GM23338 (cell line): ENCODE data around the gene CMTM5. TPM values are rescaled to one million over a fixed set of nuclear protein-coding genes. Genes with fewer than 3 reads are reported as not detected.

Experiments
- ATAC-seq: fragments of 200-7000 bp; cut with Tn5 transposase; 3 replicates; pipeline ENCODE4 v1.9.1; 2020
- DNase-seq: peaks from one replicate; pipeline ENCODE4 v3.0.0-alpha.2; 2015; ENCODE audit warnings: low spot score
- H2AFZ ChIP-seq: fragments of 200-600 bp; sonication (generic); 2 replicates; pipeline ENCODE4 v1.8.0; 2016; ENCODE audit warnings: antibody characterized with exemption, mild to moderate bottlenecking, moderate library complexity
- H3F3A ChIP-seq: fragments of 200-600 bp; sonication (generic); replicated peaks from 2 replicates; pipeline ENCODE4 v1.8.0; 2017; ENCODE audit warnings: antibody characterized with exemption, mixed run types, low read depth
- H3K27ac ChIP-seq: fragments of 200-600 bp; sonication (generic); 2 replicates; pipeline ENCODE4 v1.6.1; 2016; ENCODE audit warnings: low read depth
- H3K27me3 ChIP-seq: fragments of 200-600 bp; sonication (generic); 2 replicates; pipeline ENCODE4 v1.8.0; 2016; ENCODE audit warnings: mild to moderate bottlenecking, mixed run types, moderate library complexity; ENCODE audit not compliant: insufficient read depth
- H3K36me3 ChIP-seq: fragments of 200-600 bp; sonication (generic); 2 replicates; pipeline ENCODE4 v1.8.0; 2016; ENCODE audit warnings: mild to moderate bottlenecking; ENCODE audit not compliant: insufficient read depth
- H3K4me1 ChIP-seq: fragments of 200-600 bp; sonication (generic); 2 replicates; pipeline ENCODE4 v1.8.0; 2016; ENCODE audit warnings: mild to moderate bottlenecking, moderate library complexity; ENCODE audit not compliant: insufficient read depth
- H3K4me2 ChIP-seq: fragments of 200-600 bp; sonication (generic); 2 replicates; pipeline ENCODE4 v1.7.1; 2017; ENCODE audit warnings: mixed run types
- H3K4me3 ChIP-seq: fragments of 200-600 bp; sonication (generic); 2 replicates; pipeline ENCODE4 v1.6.1; 2016; ENCODE audit warnings: mixed run types
- H3K79me2 ChIP-seq: fragments of 200-600 bp; sonication (generic); replicated peaks from 2 replicates; pipeline ENCODE4 v1.8.0; 2017; ENCODE audit warnings: mild to moderate bottlenecking; ENCODE audit not compliant: insufficient read depth
- H3K9me2 ChIP-seq: fragments of 200-600 bp; sonication (generic); 2 replicates; pipeline ENCODE4 v1.8.0; 2017; ENCODE audit not compliant: insufficient read depth
- H4K20me1 ChIP-seq: fragments of 200-600 bp; sonication (generic); replicated peaks from 2 replicates; pipeline ENCODE4 v1.8.0; 2017; ENCODE audit warnings: mild to moderate bottlenecking; ENCODE audit not compliant: insufficient read depth
- H3K27ac Mint-ChIP-seq: 2 replicates; pipeline ENCODE4 v1.8.0; 2020; ENCODE audit warnings: inconsistent platforms, mild to moderate bottlenecking, moderate library complexity, mixed read lengths
- H3K27me3 Mint-ChIP-seq: 3 replicates; pipeline ENCODE4 v1.8.0; 2022; ENCODE audit warnings: low read depth, mild to moderate bottlenecking, moderate library complexity, mixed read lengths, inconsistent platforms; ENCODE audit not compliant: insufficient read depth, poor library complexity
- H3K36me3 Mint-ChIP-seq: 3 replicates; pipeline ENCODE4 v1.8.0; 2021; ENCODE audit warnings: low read depth, mild to moderate bottlenecking, inconsistent platforms, moderate library complexity, mixed read lengths
- H3K4me1 Mint-ChIP-seq: 3 replicates; pipeline ENCODE4 v1.8.0; 2020; ENCODE audit warnings: mild to moderate bottlenecking, inconsistent platforms, mixed read lengths
- H3K4me3 Mint-ChIP-seq: 3 replicates; pipeline ENCODE4 v1.8.0; 2021; ENCODE audit warnings: moderate library complexity, mild to moderate bottlenecking, inconsistent platforms, mixed read lengths
- H3K9me3 Mint-ChIP-seq: 3 replicates; pipeline ENCODE4 v1.8.0; 2020; ENCODE audit warnings: moderate library complexity, mild to moderate bottlenecking, inconsistent platforms, mixed read lengths
- EZH2 ChIP-seq: fragments of 200-600 bp; sonication (generic); IDR thresholded peaks from one replicate; pipeline ENCODE4 v1.8.0; 2017; ENCODE audit warnings: antibody characterized with exemption, mild to moderate bottlenecking, low read depth; ENCODE audit not compliant: unreplicated experiment
- JUNB ChIP-seq: IDR thresholded peaks from one replicate; pipeline ENCODE4 v1.6.1; 2016; ENCODE audit warnings: antibody characterized with exemption; ENCODE audit not compliant: unreplicated experiment
- NANOG ChIP-seq: IDR thresholded peaks from 2 replicates; pipeline ENCODE4 v1.6.1; 2016; ENCODE audit warnings: antibody characterized with exemption, borderline replicate concordance
- STAT1 ChIP-seq: IDR thresholded peaks from one replicate; pipeline ENCODE4 v1.6.1; 2016; ENCODE audit warnings: antibody characterized with exemption; ENCODE audit not compliant: unreplicated experiment
- ZNF114 ChIP-seq: fragments of 250-450 bp; sonication (Bioruptor Pico); IDR thresholded peaks from 2 replicates; pipeline ENCODE4 v1.5.0; 2020; ENCODE audit warnings: mild to moderate bottlenecking, moderate library complexity
- ZNF331 ChIP-seq: fragments of 250-450 bp; sonication (Bioruptor Pico); IDR thresholded peaks from 2 replicates; pipeline ENCODE4 v1.5.0; 2020; ENCODE audit warnings: low read depth, mild to moderate bottlenecking, moderate library complexity
- polyA plus RNA-seq: library from polyadenylated mRNA; unstranded; fragments of >200 nt; fragmentation: Nextera tagmentation; extraction: Ambion mirVana; gene quantifications from 2 replicates; pipeline ENCODE4 v1.2.1, GENCODE V29; 2016
- total RNA-seq: library from RNA; depleted of rRNA; stranded (reverse); fragments of >200 nt; shearing (Covaris generic); gene quantifications from 2 replicates; pipeline ENCODE4 v1.2.3, GENCODE V29; 2014
- TF ChIP-seq, protein P1 (sequence below): IDR thresholded peaks from 2 replicates; pipeline ENCODE4 v1.6.1; 2016; ENCODE audit warnings: antibody characterized with exemption
- TF ChIP-seq, protein P2 (sequence below): IDR thresholded peaks from one replicate; pipeline ENCODE4 v1.6.1; 2018; ENCODE audit warnings: antibody characterized with exemption; ENCODE audit not compliant: unreplicated experiment
- TF ChIP-seq, protein P3 (sequence below), 2 experiments: fragments of 200-600 bp in 1 of 2; sonication (generic) in 1 of 2; conservative IDR thresholded peaks; 2 replicates each; pipeline versions ENCODE4 v1.5.1 to v1.6.1; 2016 to 2017; ENCODE audit warnings: antibody characterized with exemption in 2 of 2, low read depth in 2 of 2, mild to moderate bottlenecking in 2 of 2, moderate library complexity in 1 of 2

Gene CMTM5
- total and polyA plus RNA-seq, 2 experiments from 2014 or later = 0.24 TPM; not detected in 1

DNA sequence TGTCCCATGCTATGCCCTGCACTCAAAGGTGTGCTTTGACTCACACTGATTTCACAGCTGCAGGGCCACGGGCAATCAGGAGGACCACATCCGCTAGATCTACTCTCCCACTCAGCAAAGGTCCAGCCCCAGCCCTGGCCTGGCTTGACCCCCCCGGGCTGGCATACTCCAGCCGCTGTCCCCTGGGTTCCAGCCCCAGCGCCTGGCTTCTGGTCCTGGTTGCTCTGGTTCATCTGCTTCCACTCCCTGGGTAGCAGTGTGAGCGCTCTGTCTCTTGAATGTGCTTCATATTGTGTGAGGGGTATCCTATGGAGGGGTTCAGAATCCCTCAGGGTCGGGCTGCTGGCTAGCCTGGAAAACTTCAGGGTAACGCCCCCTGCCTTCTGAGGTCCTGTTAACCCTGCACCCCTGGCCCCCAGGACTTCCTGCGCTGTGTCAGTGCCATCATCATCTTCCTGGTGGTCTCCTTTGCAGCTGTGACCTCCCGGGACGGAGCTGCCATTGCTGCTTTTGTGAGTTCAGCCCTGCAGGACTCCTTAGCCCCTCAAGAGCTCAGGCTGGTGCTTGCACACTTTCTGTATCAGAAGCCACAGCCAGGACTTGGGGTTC lies 1.9 kb downstream of the CMTM5 start:
- Histone ChIP-seq H3K27ac (no peak overlapping the region), H3K36me3 (no peaks in the 10 kb centered on the region), H3K4me1 (peaks cover 9% of the 10 kb centered on the region; the same call in 1 of the 2 replicates), H3K27me3 (peaks cover 31% of the 10 kb centered on the region; the same call in 1 of the 2 replicates), H3K4me3 (no peak overlapping the region), H3K4me2 (no peak overlapping the region), H3K9me2 (no peaks in the 10 kb centered on the region), H4K20me1 (no peaks in the 10 kb centered on the region; the same call in 1 of the 2 replicates), H3K79me2 (no peaks in the 10 kb centered on the region), H3F3A (no peaks in the 10 kb centered on the region), H2AFZ (no peak overlapping the region)
- no peak overlapping the region for H3K27ac Mint-ChIP-seq
- H3K9me3 Mint-ChIP-seq = no peaks in the 10 kb centered on the region; the same call in 2 of the 3 replicates
- no peak for DNase-seq
- no peak overlapping the region for H3K4me3 Mint-ChIP-seq
- no peak for ATAC-seq
- H3K4me1 Mint-ChIP-seq = peaks cover 19% of the 10 kb centered on the region
- TF ChIP-seq JUNB (no peak), STAT1 (no peak), ZNF114 (CRISPR knock-in tag) (no peak), NANOG (no peak), ZNF331 (CRISPR knock-in tag) (no peak)
- TF ChIP-seq, protein P1, sequence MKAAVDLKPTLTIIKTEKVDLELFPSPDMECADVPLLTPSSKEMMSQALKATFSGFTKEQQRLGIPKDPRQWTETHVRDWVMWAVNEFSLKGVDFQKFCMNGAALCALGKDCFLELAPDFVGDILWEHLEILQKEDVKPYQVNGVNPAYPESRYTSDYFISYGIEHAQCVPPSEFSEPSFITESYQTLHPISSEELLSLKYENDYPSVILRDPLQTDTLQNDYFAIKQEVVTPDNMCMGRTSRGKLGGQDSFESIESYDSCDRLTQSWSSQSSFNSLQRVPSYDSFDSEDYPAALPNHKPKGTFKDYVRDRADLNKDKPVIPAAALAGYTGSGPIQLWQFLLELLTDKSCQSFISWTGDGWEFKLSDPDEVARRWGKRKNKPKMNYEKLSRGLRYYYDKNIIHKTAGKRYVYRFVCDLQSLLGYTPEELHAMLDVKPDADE = no peak
- TF ChIP-seq, protein P2, sequence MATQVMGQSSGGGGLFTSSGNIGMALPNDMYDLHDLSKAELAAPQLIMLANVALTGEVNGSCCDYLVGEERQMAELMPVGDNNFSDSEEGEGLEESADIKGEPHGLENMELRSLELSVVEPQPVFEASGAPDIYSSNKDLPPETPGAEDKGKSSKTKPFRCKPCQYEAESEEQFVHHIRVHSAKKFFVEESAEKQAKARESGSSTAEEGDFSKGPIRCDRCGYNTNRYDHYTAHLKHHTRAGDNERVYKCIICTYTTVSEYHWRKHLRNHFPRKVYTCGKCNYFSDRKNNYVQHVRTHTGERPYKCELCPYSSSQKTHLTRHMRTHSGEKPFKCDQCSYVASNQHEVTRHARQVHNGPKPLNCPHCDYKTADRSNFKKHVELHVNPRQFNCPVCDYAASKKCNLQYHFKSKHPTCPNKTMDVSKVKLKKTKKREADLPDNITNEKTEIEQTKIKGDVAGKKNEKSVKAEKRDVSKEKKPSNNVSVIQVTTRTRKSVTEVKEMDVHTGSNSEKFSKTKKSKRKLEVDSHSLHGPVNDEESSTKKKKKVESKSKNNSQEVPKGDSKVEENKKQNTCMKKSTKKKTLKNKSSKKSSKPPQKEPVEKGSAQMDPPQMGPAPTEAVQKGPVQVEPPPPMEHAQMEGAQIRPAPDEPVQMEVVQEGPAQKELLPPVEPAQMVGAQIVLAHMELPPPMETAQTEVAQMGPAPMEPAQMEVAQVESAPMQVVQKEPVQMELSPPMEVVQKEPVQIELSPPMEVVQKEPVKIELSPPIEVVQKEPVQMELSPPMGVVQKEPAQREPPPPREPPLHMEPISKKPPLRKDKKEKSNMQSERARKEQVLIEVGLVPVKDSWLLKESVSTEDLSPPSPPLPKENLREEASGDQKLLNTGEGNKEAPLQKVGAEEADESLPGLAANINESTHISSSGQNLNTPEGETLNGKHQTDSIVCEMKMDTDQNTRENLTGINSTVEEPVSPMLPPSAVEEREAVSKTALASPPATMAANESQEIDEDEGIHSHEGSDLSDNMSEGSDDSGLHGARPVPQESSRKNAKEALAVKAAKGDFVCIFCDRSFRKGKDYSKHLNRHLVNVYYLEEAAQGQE = no peak
- peaks cover 25% of the 10 kb centered on the region for H3K27me3 Mint-ChIP-seq
- no peaks in the 10 kb centered on the region for H3K36me3 Mint-ChIP-seq

DNA sequence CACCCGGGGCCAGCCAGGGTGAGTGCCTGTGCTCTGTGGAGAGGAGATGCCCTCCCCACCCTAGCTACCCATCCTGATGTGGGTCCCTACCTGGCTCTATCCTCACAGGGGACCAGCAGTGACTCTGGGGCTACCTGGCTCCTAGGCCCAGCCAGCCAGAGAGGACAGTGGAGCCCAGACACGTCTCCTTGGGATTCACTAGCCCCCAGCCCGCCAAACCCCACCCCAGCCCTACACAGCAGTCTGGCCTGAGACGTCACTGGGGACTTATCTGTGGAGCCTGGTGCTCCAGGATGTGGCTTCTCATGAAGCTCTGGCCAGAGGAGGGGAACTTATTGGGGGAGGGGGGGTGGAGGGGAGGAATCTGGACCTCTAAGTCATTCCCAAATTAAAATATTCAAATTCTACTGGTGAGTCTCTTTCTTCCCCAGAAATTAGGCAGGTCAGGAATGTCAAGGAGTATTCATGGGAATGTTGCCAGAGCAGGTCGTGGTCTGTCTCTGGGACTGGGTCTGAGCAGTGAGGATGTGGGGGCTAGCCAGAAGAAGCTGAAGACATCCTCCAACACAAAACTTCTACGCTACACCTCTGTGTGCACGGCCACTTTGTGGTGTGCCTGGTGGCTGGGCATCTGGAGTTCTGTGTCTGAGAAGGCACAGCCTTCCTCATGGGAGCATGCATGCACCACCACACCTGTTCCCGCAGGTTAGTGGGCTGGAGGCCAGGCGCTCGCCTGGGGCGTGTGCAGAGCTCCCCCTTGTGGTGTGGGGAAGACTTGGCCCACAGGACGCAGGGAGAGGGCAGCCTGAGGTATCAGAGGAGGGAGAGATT lies 2.7 kb downstream of the CMTM5 start:
- Histone ChIP-seq H3K4me2 (no peak overlapping the region), H3K36me3 (no peaks in the 10 kb centered on the region), H3F3A (no peaks in the 10 kb centered on the region), H3K79me2 (no peaks in the 10 kb centered on the region), H3K27me3 (peaks cover 31% of the 10 kb centered on the region; the same call in 1 of the 2 replicates), H3K27ac (no peak overlapping the region), H3K4me1 (peaks cover 9% of the 10 kb centered on the region; the same call in 1 of the 2 replicates), H3K4me3 (no peak overlapping the region), H3K9me2 (no peaks in the 10 kb centered on the region), H2AFZ (no peak overlapping the region), H4K20me1 (no peaks in the 10 kb centered on the region; the same call in 1 of the 2 replicates)
- H3K27me3 Mint-ChIP-seq = peaks cover 25% of the 10 kb centered on the region
- H3K36me3 Mint-ChIP-seq = no peaks in the 10 kb centered on the region
- ATAC-seq = peak; percentile 81
- H3K27ac Mint-ChIP-seq = no peak overlapping the region
- H3K9me3 Mint-ChIP-seq = no peaks in the 10 kb centered on the region; the same call in 2 of the 3 replicates
- peaks cover 19% of the 10 kb centered on the region for H3K4me1 Mint-ChIP-seq
- no peak for TF ChIP-seq EZH2
- TF ChIP-seq, protein P3, sequence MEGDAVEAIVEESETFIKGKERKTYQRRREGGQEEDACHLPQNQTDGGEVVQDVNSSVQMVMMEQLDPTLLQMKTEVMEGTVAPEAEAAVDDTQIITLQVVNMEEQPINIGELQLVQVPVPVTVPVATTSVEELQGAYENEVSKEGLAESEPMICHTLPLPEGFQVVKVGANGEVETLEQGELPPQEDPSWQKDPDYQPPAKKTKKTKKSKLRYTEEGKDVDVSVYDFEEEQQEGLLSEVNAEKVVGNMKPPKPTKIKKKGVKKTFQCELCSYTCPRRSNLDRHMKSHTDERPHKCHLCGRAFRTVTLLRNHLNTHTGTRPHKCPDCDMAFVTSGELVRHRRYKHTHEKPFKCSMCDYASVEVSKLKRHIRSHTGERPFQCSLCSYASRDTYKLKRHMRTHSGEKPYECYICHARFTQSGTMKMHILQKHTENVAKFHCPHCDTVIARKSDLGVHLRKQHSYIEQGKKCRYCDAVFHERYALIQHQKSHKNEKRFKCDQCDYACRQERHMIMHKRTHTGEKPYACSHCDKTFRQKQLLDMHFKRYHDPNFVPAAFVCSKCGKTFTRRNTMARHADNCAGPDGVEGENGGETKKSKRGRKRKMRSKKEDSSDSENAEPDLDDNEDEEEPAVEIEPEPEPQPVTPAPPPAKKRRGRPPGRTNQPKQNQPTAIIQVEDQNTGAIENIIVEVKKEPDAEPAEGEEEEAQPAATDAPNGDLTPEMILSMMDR (conservative IDR thresholded peaks at IDR 0.05; ENCODE audit: low read depth in 2 of 2) = peak; percentile 95 to 98
- peak; percentile 75 for DNase-seq
- no peak overlapping the region for H3K4me3 Mint-ChIP-seq
